Measurements from ENCODE around the gene RPS6KA5.
"Not testable (repeated sequence)": the region's sequence is repeated elsewhere in the genome, so short reads cannot be mapped to it uniquely, and the experiment has no call there.

RPS6KA5 gene

DNA sequence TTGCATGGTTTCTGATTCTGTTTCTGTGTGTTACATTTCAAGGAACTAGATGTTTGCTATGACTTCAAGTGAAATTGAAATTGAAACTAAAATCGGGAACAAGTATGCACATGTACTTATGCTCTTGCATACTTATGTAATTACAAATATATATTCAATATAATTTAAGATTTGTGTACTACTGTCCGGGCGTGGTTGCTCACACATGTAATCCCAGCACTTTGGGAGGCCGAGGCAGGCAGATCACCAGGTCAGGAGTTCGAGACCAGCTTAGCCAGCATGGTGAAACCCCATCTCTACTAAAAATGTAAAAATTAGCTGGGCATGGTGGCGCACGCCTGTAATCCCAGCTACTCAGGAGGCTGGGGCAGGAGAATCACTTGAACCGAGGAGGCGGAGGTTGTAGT is 37.8 kb downstream of the RPS6KA5 start:
- not testable (repeated sequence) for DNase-seq

GRCh38 chr14:91021991-91022621 is 38.3 kb downstream of the RPS6KA5 start:
- no peak for DNase-seq

DNA sequence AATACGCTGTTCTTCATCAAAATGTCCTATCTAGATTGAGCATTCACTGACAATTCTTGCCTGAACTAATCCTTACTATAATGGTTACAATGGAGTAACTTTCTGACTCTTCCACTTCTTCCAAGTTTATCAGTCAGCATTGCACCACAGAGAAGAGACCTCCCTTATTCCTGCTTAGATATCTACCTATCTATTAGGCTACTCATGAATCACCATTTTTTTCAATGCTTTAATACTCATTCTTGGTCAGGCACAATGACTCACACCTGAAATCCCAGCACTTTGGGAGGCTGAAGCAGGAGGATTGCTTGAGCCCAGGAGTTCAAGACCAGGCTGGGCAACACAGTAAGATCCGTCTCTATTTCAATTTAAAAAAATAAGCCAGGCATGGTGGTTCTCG is 39.3 kb downstream of the RPS6KA5 start:
- no peak for DNase-seq

GRCh38 chr14:91019673-91020072 is 40.8 kb downstream of the RPS6KA5 start:
- DNase-seq, result no peak

DNA sequence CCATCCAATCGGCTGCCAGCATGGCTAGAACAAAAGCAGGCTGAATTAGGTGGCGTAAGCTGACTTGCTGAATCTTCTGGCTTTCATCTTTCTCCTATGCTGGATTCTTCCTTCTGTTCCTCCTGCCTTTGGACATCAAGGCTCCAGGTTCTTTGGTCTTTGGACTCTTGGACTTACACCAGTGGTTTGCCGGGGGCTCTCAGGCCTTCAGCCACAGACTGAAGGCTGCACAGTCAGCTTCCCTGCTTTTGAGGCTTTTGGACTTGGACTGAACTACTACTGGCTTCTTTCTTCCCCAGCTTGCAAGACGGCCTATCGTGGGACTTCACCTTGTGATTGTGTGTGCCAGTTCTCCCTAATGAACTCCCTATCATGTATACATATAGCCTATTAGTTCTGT is 42.0 kb downstream of the RPS6KA5 start:
- DNase-seq, result no peak

DNA sequence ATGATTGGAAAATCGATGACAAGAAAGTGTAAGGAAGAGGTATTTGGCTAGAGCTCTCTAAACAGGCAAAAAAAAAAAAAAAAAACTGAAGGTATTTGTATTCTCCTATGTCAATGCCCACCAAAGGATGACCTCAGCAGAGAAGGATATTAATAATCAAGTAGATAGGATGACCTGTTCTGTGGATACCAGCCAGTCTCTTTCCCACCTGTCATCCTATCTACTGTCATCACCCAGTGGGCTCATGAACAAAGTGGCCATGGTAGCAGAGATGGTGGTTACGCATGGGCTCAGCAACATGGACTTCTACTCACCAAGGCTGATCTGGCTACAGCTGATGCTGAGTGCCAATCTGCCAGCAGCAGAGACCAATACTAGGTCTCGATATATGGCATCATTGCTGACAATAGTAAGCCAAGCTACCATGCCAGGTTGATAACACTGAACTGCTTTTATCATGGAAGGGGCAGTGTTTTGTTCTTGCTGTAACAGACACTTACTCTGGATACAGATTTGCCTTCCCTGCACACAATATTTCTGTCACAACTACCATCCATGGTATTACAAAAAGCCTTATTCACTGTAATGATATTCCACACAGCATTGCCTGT is 43.5 kb downstream of the RPS6KA5 start:
- no peak for DNase-seq

GRCh38 chr14:91015435-91015834 is 45.0 kb downstream of the RPS6KA5 start:
- no peak for DNase-seq

DNA sequence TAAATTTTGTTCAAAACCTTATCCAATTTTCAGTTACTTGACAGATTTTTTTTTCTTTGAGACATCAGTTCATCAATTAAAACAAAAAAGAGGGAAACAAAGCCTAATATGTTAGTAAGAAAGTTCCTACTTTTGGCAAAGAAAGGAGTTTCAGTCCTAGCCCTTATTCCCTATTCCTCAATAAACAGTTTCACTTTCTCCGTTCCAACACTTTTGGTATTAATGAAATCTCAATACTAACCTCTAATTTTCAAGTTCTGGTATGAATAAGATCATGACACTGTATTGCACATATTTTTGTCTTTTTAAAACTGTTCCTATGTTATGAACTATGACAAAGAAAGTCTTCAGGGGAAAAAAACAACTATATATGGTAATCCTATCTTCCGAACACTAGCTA is 48.4 kb downstream of the RPS6KA5 start:
- DNase-seq, result no peak

DNA sequence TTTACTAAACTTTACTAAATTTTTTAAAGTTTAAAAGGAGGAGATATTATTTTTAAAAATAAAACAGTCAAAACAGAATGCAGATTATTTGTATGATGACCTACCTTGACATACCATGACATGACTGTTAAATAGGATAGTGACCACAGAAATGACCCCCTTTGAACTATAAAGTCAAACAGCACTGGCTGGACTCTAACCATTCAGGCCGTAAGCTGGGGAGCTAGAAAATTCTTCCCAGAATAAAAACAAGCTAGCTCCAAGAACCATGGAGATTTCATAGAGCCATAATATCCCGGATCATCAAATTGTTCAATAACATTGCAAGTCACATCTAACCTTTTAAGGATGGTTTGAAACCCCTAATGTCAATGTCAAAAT is 50.3 kb downstream of the RPS6KA5 start:
- DNase-seq, result no peak

- peak in 1 of 2 donors; percentile 19 for DNase-seq
These were observed 50.8 kb downstream of the RPS6KA5 start for GRCh38 chr14:91009501-91010152.

DNA sequence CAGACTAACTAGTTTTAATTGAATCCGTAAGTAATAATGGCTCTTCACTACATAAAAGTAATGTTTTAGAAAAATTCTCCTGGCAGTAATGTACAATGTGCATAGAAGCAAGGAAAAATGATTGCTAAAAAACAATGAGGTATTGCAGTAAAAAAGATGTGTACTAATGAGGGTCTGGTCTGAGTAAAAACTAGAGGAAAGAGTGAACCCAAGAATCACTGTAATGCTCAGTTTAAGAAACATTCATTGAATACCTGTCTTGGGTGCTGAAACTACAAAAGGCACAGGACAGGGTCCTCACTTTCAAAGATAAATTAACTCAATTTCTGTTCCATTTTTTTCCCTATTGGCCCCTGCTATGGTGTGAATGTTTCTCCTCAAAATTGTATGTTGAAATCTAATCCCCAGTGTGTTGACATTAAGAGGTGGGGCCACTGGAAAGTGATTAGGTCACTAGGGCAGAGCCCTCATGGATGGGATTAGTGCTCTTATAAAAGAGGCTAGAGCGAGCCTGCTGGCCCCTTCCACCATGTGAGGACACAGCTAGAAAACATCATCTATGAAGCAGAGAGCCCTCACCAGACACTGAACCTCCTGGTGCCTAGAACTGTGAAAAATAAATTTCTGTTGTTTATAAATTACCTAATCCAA is 51.6 kb downstream of the RPS6KA5 start:
- no peak for DNase-seq

DNA sequence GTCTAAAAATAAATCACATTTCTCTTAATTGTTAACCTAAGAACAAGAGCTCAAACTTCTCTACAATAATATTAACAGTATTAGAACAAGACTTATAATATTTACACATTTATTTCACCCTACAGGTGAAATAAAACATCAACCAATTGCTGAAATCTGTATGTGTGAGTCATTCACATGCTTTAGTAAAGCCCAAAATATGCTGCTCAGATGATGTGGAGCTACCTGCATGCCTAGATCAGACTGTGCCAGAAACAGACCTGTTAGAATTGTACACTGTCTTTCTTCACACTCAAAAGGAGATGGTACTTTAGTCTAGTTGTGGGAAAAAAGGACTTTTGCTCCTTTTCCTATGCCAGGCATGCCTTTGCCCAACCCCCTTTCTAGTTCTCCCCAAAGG is 54.7 kb downstream of the RPS6KA5 start:
- no peak for DNase-seq

DNA sequence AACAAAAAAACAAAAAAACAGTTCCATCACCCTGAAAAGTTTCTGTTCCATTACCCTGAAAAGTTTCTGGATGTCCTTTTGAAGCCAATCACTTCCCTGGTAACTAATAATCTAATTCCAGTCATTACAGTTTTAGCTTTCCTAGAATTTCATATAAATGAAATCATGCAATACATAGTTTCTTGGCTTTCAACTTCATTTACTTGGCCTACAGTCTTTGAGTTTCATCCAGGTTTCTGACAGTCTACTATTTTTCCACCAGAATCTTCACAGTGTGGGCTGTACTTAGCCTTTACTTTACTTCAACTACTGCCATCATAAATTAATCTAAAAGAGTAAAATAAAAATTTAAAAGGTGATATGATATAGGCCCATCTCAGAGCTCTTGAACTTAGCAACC is 55.5 kb downstream of the RPS6KA5 start:
- DNase-seq, result no peak

DNA sequence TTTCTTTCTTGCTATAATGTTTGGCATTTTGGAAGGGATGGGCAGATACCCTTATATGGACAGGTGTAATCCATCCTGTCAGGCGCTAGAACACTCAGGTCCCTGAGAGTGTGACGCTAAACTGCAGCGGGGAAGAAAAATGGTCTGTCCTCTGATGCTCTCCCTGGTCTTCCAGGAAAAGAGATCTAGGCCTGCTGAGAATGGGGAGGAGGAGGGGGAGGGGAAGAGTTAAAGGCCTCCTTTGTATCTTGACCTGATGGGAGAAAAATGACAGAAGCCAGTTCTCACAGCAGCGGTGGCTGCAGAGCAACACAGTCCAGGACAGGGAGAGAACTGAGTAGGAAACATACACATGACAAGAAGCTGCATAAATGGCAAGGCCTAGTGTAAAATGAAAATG is 61.1 kb downstream of the RPS6KA5 start:
- DNase-seq, result peak; percentile 42 to 57

- DNase-seq, result no peak
These were observed 63.5 kb downstream of the RPS6KA5 start for GRCh38 chr14:90996967-90997366.

GRCh38 chr14:90995785-90996184 is 64.7 kb downstream of the RPS6KA5 start:
- DNase-seq, result no peak

GRCh38 chr14:90993792-90994191 is 66.6 kb downstream of the RPS6KA5 start:
- no peak for DNase-seq

DNA sequence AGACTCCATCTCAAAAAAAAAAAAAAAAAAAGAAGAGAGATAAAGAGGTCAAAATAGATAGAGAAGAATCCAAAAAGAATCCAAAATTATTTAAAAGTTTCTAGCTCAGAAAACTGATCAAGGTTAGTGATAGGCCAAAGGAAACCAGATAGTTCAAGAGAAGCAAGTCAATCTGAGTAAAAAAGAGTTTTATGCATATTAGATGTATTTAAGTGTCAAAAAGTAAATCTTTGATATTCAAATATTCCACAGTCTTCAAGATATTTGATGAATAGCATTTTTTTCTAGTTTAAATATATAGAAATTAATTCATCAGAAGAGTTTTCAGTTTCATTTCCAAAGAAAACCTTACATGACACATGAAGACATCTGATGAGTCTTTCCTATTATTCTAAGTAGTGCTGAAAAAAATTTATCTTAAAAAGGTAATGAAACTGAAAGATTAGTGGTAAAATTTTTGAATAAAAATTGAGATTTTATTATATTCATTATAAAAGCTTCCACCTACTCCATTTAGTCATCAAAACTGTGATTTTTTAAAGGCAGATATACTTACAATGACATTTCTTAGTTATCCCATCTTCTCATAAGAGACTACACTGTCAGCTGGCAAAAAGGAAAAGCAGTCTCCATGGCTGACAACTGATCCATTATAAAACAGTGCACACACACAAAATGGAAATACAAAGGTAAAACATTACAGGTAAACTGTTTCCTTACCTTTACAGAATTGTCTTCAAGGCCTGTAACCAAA is 68.6 kb downstream of the RPS6KA5 start:
- no peak for DNase-seq

DNA sequence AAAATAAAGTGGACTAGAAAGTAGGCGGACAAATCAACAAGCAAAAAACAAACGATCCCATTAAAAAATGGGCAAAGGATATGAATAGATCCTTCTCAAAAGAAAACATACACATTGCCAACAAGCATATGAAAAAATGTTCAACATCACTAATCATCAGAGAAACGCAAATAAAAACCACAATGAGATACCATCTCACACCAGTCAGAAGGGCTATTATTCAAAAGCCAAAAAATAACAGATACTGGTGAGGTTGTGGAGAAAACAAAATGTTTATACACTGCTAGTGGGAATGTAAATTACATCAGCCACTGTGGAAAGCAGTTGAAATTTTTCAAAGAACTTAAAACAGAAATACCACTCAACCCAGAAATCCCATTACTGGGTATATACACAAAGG is 70.3 kb downstream of the RPS6KA5 start:
- DNase-seq, result no peak

DNA sequence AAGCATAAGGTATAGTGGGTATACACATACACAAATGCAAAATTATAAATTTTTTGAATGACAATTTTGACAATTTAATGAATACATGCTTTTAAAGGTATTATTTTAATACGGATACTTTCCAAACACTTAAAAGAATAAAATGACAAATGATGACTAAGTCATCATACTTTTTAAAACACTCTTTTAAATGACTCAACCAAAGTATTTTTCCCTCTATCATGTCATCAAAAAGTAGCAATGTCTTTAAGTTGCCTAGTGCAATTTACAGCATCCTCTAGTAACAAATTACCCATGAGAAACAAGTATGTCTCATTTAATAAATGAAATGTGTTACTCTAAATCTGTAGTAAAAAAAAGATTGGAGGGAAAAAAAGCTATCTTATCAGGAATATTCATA is 73.3 kb downstream of the RPS6KA5 start:
- DNase-seq, result no peak

DNA sequence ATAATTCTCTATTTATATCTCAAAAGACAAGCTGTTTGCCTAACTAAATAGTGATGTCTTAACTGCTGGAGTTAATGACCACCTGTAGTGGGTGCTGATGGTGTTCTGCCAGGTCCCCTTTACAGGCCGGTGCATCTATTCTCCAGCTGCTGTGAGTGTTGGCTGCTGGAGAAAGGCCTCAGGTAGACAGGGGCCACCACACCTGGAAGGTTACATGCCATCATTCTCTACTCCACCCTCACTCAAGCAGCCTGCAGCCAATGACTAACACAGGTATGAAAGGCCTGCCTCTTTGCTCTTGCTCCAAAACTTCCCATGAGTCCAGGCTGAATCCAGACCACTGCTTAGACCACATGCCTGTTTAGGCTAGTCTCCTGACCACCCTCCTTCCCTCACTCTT is 73.9 kb downstream of the RPS6KA5 start:
- DNase-seq, result no peak

GRCh38 chr14:90985601-90986242 is 74.7 kb downstream of the RPS6KA5 start:
- no peak for DNase-seq

- no peak for DNase-seq
These were observed 76.9 kb downstream of the RPS6KA5 start for GRCh38 chr14:90983560-90983959.

Measured in hippocampal formation (tissue), 2 donors.